Epithelial cell of esophagus (primary cell): ENCODE measurements around the gene CSMD2.

Experiments
- DNase-seq: peaks from one replicate; pipeline ENCODE4 v3.0.0; 2010; ENCODE audit warnings: low read depth
- H3K4me3 ChIP-seq: 2 replicates; pipeline ENCODE4 v1.5.1; 2011; ENCODE audit warnings: mild to moderate bottlenecking, low read length, control low read depth
- TF ChIP-seq, protein P1 (sequence below): IDR thresholded peaks from 2 replicates; pipeline ENCODE4 v1.5.1; 2011; ENCODE audit warnings: low read depth, mild to moderate bottlenecking, low read length, control low read depth, inconsistent platforms; ENCODE audit not compliant: insufficient read depth; ENCODE audit errors: missing control alignments

The CSMD2 gene

GRCh38 chr1:33878392-33878791, 286.6 kb downstream of the CSMD2 start:
- DNase-seq: no peak
- TF ChIP-seq, protein P1, sequence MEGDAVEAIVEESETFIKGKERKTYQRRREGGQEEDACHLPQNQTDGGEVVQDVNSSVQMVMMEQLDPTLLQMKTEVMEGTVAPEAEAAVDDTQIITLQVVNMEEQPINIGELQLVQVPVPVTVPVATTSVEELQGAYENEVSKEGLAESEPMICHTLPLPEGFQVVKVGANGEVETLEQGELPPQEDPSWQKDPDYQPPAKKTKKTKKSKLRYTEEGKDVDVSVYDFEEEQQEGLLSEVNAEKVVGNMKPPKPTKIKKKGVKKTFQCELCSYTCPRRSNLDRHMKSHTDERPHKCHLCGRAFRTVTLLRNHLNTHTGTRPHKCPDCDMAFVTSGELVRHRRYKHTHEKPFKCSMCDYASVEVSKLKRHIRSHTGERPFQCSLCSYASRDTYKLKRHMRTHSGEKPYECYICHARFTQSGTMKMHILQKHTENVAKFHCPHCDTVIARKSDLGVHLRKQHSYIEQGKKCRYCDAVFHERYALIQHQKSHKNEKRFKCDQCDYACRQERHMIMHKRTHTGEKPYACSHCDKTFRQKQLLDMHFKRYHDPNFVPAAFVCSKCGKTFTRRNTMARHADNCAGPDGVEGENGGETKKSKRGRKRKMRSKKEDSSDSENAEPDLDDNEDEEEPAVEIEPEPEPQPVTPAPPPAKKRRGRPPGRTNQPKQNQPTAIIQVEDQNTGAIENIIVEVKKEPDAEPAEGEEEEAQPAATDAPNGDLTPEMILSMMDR: no peak
- H3K4me3 ChIP-seq: no peak overlapping the region

- no peak for DNase-seq
- TF ChIP-seq, protein P1: no peak
- H3K4me3 ChIP-seq: no peak overlapping the region
These were observed 287.9 kb downstream of the CSMD2 start for GRCh38 chr1:33876970-33877650.

DNA sequence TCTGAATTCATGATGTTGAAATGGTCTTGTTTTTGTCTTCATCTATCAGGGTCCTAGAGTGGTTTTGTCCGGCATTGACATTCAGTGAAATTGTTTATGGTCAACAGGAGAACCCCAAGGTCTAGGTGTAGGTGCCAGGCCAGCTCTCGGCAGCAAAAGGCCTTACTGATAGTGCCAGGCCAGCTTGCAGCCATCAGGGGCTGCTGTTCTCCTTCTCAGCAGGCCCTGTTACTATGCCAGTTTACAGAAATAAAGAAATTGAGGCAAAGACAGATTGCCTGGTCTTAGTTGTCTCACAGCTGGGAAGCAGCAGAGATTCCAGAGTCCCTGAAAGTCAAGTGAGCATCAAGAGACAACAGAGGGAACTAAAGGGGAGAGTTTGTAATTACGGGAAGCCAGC, 289.2 kb downstream of the CSMD2 start:
- DNase-seq: no peak
- TF ChIP-seq, protein P1: no peak
- H3K4me3 ChIP-seq: no peak overlapping the region

DNA sequence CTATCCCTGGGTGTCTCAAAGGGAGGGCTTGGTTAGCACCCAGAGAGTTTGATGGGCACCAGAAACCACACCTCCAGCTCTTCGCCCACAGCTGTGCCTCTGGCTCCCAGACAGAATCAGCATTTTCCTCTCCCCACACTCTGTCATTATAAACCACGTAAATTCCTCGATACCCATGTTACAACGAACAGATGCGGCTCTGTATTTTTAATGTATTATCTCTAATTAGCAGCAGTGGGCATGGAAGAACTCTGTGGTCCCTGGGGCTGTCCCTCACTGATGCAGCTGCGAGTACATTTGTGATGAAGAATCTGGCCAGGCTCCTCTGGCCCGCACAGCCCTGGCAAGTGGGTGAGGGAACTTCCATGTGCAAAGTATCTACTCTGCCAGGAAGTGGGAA, 290.4 kb downstream of the CSMD2 start:
- no peak for DNase-seq
- TF ChIP-seq, protein P1: no peak
- no peak overlapping the region for H3K4me3 ChIP-seq

DNA sequence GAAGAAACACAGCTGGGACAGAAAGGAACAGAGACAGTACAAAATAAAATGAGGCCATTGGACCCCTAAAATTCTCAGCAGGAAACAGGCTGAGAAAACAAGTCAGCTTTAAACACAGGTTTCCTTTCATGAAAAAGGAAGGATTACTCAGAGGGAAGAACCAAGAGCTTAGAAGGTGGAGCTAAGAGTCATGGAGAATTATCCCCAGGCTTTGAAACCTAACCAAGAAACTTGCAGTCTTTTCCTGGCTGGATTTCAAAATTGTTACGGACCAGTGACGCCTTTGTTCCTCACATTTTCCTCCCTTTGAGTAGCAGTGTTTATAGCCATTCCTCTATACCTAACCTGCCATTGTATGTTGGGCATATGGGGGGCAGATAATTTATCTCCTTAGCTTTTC, 292.3 kb downstream of the CSMD2 start:
- TF ChIP-seq, protein P1: no peak
- DNase-seq: peak; percentile 3
- H3K4me3 ChIP-seq: no peak overlapping the region

- TF ChIP-seq, protein P1: no peak
- H3K4me3 ChIP-seq: no peak overlapping the region
- DNase-seq: no peak
These were observed 292.8 kb downstream of the CSMD2 start for GRCh38 chr1:33872275-33872674.

GRCh38 chr1:33867684-33868083, 297.3 kb downstream of the CSMD2 start:
- DNase-seq: no peak
- no peak overlapping the region for H3K4me3 ChIP-seq
- TF ChIP-seq, protein P1: no peak
